GM21529 (cell line): ENCODE data around the gene ZMIZ1.
"Not testable (repeated sequence)": the region's sequence is repeated elsewhere in the genome, so short reads cannot be mapped to it uniquely, and the experiment has no call there.

ENCODE experiments used
- ATAC-seq: cut with Tn5 transposase; IDR thresholded peaks from one replicate; pipeline ENCODE4 v1.9.1; 2021; ENCODE audit not compliant: unreplicated experiment

ZMIZ1 gene

GRCh38 chr10:79335094-79335469 is 266.3 kb downstream of the ZMIZ1 start:
- no peak for ATAC-seq

GRCh38 chr10:79335470-79336235 is 266.9 kb downstream of the ZMIZ1 start:
- no peak for ATAC-seq

GRCh38 chr10:79336276-79336675 is 267.5 kb downstream of the ZMIZ1 start:
- no peak for ATAC-seq

- no peak for ATAC-seq
Measured at GRCh38 chr10:79336739-79337138, 268.0 kb downstream of the ZMIZ1 start.

- ATAC-seq: not testable (repeated sequence)
Measured at GRCh38 chr10:79337783-79338469, 269.2 kb downstream of the ZMIZ1 start.

- no peak for ATAC-seq
Measured at GRCh38 chr10:79339266-79339665, 270.5 kb downstream of the ZMIZ1 start.

GRCh38 chr10:79340646-79341244 is 272.0 kb downstream of the ZMIZ1 start:
- no peak for ATAC-seq

- no peak for ATAC-seq
Measured at GRCh38 chr10:79342295-79342761, 273.6 kb downstream of the ZMIZ1 start.

- no peak for ATAC-seq
Measured at GRCh38 chr10:79342811-79343561, 274.2 kb downstream of the ZMIZ1 start.

- ATAC-seq: no peak
Measured at GRCh38 chr10:79344502-79345195, 275.9 kb downstream of the ZMIZ1 start.

GRCh38 chr10:79345241-79346011 is 276.7 kb downstream of the ZMIZ1 start:
- ATAC-seq: no peak

GRCh38 chr10:79346012-79346340 is 277.2 kb downstream of the ZMIZ1 start:
- no peak for ATAC-seq

- no peak for ATAC-seq
Measured at GRCh38 chr10:79346388-79347225, 277.8 kb downstream of the ZMIZ1 start.

GRCh38 chr10:79347226-79347893 is 278.6 kb downstream of the ZMIZ1 start, which contains the start of gene PPIF:
TSS of gene PPIF (plus strand) at chr10:79347469. CDS start at chr10:79347549, 80 bp downstream.
- ATAC-seq: peak; percentile 77

GRCh38 chr10:79347894-79348639 is 279.3 kb downstream of the ZMIZ1 start:
- ATAC-seq: peak; percentile 82

GRCh38 chr10:79348640-79348988 is 279.8 kb downstream of the ZMIZ1 start:
- no peak for ATAC-seq

- ATAC-seq: no peak
Measured at GRCh38 chr10:79349072-79349491, 280.3 kb downstream of the ZMIZ1 start.
